ENCODE measurements around the gene SPR.
A peak's percentile ranks its signal among the peaks of the same experiment; 100 is the strongest.

SPR gene

DNA sequence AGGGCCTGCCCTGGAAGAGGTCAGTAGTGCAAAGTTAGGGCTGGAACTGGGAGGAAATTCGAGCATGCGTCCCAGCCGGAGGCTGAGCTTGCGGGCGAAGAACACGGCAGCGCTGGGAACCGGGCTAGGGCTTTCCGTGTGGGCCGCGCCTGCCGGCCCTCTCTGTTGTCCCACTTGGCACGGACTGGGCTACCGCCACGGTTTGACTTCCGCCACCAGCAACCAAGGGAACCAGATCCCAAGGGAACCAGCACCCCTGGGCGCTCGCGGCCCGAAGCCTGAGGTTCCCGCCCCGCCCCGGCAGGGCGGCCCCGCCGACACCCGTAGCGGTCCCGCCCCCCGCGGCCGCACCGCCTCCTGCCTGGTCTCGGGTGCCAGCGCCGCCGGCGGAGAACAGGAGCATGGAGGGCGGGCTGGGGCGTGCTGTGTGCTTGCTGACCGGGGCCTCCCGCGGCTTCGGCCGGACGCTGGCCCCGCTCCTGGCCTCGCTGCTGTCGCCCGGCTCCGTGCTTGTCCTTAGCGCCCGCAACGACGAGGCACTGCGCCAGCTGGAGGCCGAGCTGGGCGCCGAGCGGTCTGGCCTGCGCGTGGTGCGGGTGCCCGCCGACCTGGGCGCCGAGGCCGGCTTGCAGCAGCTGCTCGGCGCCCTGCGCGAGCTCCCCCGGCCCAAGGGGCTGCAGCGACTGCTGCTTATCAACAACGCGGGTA lies at the start of gene SPR:
SPR (plus strand) TSS at position 377 of the 708 bp plus-strand sequence; CDS start at position 402, 25 bp downstream.
- no peak for FAIRE-seq

GRCh38 chr2:72840066-72840465 lies 47.1 kb upstream of the SPR start:
- FAIRE-seq = no peak

- no peak for FAIRE-seq
These were observed 45.6 kb upstream of the SPR start for GRCh38 chr2:72841462-72842125.

- no peak for FAIRE-seq
These were observed 43.9 kb upstream of the SPR start for GRCh38 chr2:72843301-72843700.

DNA sequence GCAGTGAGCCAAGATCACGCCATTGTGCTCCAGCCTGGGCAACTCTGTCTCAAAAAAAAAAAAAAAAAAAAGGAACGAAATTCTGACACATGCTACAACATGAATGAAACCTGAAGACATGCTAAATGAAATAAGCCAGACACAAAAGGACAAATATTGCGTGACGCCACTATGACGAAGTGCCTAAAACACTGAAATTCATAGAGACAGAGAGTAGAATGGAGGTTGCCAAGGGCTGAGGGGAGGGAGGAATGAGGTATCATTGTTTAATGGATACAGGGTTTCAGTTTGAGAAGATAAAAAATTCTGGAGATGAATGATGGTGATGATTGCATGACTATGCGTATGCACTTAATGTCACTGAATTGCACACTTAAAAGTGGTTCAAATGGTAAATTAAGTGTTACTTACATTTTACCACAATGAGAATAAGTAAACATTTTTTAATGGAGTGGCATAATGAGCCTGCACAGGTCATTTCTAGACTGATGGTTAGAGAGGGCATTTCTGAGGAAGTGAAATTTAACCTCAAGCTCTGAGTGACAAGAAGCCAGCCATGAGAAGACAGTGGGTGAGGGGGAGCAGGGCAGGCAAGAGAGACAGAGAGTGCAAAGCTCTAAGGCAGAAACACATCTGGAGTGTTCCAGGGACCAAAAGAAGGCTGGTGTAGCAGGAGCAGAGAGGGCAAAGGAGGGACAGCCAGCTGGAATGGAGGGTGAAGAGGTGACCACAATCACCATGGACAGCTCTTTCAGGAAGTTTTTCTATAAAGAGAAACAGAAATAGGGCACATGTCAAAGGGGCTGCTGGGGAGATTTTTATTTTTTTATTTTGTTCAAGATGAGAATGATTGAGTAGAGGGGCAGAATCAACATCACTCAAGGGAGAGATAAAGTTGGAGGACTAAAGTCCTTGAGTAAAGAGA lies 40.8 kb upstream of the SPR start:
- no peak for FAIRE-seq

DNA sequence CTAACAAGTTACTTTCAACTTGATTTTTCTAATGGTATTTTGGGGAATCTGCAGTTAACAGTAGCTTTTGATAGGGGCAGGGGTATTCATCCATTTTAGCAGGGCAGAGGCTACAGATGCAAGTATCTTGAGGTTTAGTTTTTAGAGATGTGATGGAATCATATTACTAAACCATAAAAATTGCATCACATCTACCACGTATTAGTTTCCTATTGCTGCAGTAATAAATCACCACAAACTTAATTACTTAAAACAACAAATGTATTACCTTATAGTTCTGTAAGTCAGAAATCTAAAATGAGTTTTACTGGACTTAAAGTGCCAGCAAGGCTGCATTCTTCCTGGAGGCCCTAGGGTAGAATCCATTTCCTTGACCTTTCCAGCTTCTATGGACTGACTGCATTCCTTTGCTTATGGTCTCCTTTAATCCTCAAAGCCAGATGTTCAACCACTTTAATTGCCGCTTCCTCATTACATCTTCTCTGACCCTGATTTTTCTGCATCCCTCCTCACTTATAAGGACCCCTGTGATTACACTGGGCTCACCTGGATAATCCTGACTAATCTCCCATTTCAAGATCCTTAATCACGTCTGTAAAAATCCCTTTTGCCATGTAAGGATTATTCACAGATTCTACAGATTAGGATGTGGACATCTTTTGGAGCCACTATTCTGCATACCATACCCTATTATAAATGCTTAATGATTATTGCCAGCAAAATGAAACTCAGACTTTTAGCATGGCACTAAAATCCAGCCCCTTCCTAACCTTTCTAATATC lies 39.5 kb upstream of the SPR start:
- no peak for FAIRE-seq

GRCh38 chr2:72848436-72849137 lies 38.6 kb upstream of the SPR start:
- no peak for FAIRE-seq

DNA sequence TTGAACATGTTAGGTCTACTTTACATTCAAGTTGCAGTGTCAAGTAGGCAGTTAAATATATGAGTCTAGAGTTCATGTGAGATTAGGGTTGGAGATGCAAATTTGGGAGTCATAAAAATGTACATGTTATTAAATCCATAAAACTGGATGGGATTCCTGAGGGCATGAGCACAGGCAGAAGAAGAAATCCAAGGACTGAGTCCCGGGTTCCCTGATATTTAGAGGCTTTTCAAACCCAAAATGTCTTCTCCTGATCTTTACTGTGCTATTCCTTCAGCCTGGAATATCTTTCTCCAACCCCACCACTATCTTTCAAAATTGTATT lies 38.1 kb upstream of the SPR start:
- no peak for FAIRE-seq

GRCh38 chr2:72851333-72851732 lies 35.9 kb upstream of the SPR start:
- FAIRE-seq = no peak

- FAIRE-seq = peak; percentile 29
These were observed 27.4 kb upstream of the SPR start for GRCh38 chr2:72859831-72860262.

DNA sequence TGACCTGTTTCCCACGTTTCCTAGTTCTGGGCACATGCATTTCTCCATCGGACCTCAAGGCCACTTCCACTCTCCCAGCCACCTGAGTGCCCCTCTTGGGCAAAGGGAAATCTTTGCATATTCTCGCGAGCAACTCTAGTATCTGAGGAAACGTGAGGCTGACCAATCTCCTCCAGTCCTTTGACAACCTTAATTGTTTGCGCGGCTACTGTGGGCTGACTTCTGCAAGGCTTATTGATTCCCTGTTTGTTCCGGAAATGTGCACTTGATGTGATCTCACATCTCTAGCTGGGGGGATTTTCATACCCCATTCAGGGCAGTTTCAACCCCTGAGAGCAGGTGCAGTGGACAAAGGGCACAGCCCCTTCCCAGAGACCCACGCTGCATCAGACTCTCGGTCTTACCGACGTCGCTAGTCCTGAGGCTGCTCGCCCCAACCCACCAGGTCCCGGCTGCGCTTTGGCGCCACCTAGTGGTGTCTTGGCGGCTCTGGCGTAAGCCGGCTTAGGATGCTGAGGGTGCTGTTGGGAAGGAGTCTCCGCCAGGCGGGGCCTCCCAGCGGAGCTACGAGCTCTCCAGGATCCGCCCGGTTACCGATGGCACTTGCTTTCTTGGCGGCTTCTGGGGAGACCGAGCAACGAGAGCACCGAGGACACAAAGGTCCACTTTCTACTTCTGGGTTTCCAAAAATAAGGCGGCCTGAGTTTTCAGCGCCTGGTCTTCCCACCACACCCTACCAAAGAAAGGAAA lies 24.8 kb upstream of the SPR start:
- FAIRE-seq = no peak

DNA sequence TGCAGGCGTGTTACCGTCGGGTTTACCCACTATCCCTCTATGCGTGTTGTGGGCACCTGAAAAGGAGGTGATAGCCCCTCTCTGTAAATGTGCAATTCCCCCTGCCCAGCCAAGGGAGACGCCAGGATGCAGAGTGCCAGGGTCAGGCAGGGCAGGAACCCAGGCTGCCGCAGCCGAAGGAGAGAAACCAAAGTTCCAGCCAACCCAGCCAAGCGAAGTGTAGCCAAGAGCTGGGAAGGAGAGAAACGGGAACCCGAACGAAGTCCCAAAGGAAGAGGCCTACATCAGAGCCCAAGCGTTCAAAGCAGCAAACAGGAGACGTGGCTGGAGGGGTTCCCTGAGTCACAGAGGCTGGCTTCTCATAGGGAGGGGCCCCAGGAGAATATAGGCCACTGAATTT lies 24.2 kb upstream of the SPR start:
- no peak for FAIRE-seq

GRCh38 chr2:72864500-72864899 lies 22.7 kb upstream of the SPR start:
- no peak for FAIRE-seq

DNA sequence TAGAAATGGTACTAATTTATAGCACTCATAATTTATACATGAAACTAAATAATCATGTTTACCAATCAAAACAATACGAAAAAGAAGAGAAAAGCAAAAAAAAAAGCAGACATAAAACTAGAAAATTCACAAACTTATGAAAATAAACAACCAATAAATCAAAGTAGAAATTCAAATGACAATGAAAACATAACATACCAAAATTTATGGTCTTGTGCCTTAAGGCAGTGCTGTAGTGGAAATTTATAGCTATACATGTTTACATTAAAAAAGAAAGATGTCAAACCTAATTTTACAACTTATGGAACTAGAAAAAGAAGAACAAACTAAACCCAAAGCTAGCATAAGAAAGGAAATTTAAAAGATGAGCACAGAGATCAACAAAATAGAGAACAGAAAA lies 16.1 kb upstream of the SPR start:
- no peak for FAIRE-seq

GRCh38 chr2:72871880-72872279 lies 15.3 kb upstream of the SPR start:
- no peak for FAIRE-seq

DNA sequence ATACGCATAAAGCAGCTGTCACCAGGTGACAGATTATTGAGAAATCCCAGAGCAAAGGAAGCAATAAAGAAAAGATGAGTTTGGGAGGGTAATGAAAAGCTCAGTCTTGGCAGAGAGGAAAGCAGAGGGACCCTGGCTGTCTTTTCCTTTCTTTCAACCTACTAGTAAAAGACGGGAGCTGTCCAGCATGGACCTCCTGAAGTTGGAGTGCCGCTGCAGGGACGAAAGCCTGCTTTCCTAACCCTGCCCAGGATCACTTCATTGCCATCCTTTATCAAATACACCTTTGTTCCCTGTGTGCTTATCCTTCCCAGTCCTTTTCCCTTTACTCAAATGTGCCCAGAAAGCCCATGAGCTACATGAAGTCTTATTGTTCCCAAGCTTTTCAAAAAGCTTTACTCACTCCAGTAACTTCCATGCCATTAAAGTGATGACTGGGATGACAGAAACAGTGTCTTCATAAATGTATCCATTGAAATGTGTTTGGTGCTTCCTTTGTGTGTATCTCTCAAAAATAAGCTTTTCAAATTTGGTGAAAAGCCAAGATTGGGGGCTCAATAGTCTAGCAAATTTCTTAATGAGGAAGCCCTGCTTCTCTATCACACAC lies 3.7 kb upstream of the SPR start:
- FAIRE-seq = no peak

DNA sequence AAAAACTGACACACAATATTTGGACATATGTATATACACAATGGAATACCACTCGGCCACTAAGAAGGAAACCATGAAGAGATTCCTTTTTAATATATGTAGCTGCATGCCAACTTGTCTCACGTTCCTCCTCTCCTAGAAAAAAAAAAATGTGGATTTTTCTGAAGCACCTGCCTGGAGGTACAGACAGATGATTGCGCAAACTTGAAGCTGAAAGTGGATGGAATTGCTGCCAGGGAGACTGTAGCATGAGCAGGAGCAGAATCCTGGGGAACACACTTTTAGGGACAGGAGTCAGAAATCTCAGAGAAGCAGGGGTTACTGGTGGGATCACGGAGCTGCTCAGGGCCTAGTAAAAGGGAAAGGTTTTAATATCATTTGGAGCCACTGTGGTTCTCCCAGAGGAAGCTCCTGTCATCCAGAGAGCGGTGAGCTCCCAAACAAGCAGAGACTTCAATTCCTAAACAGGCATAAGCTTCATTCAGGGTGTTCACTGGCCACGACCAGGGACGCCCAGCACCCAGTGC lies 640 bp upstream of the SPR start:
- FAIRE-seq = no peak

DNA sequence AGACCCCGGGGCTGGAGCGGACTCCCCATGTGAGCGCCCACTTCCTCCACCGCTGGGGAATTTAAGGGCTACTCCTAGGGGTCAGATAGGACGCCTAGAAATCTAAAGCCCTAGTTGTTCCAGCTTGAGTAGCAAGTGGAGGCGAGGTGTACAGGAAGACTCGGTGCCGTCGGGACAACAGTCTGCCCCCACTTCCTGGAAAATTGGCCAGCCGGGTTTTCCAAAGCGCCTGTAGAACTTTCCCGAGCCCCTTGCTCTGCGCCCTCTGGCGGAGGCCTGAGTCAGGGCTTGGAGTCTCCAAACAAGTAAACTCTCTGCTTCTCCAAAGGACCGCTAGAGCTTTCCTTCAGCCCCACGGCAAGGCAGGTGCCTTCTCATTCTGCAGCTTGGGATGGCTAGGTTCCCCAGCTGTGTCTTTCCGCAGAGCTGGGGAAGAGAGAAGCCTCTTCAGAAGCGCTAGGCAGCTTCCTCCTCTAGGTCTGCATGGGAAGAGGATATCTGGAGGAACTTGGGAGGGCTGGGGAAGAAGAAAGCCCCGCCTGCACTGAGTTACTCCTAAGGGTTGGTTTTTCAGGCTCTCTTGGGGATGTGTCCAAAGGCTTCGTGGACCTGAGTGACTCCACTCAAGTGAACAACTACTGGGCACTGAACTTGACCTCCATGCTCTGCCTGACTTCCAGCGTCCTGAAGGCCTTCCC lies 681 bp downstream of the SPR start:
- no peak for FAIRE-seq

- FAIRE-seq = no peak
These were observed 1.4 kb downstream of the SPR start for GRCh38 chr2:72888438-72889202.

Data from endometrium (tissue), 2 donors.